AG04450 (cell line): ENCODE data around the gene ZNF75A. TPM values are rescaled to one million over a fixed set of nuclear protein-coding genes. Genes with fewer than 3 reads are reported as not detected.

Experiments
- CTCF ChIA-PET: fragments of 300-600, 350-600 bp; formaldehyde crosslinking; extraction: SDS; loops from one replicate; lab custom pipeline; 2022; ENCODE audit warnings: antibody characterized with exemption, inconsistent platforms; lab: Charles Lee
- POLR2A ChIA-PET: fragments of 350-600 bp; formaldehyde crosslinking; extraction: SDS; loops from one replicate; lab custom pipeline; 2021; ENCODE audit warnings: antibody characterized with exemption, inconsistent platforms; lab: Yijun Ruan, JAX
- DNase-seq: peaks from one replicate; pipeline ENCODE4 v3.0.0-alpha.2; 2011; ENCODE audit warnings: low read depth, low spot score
- H3K27ac ChIP-seq: one replicate; pipeline ENCODE4 v1.5.1; 2012; ENCODE audit warnings: low read depth, low read length, control low read depth
- H3K27me3 ChIP-seq: one replicate; pipeline ENCODE4 v1.6.0; 2012; ENCODE audit warnings: low read length; ENCODE audit not compliant: control insufficient read depth, insufficient read depth
- H3K4me3 ChIP-seq: 2 replicates; pipeline ENCODE4 v1.5.1; 2011; ENCODE audit warnings: mild to moderate bottlenecking, low read depth, low read length, control low read depth
- H3K9me3 ChIP-seq: 2 replicates; pipeline ENCODE4 v1.5.1; 2012; ENCODE audit warnings: low read length; ENCODE audit not compliant: control insufficient read depth, insufficient read depth
- polyA plus RNA-seq: library from polyadenylated mRNA; depleted of rRNA; stranded (reverse); fragments of >200 nt; gene quantifications from 2 replicates; pipeline ENCODE4 v1.2.3, GENCODE V29; 2011
- TF ChIP-seq, protein P1 (sequence below): IDR thresholded peaks from 2 replicates; pipeline ENCODE4 v1.5.1; 2011; ENCODE audit warnings: low read depth, low read length, control low read depth, inconsistent platforms

The ZNF75A gene
- polyA plus RNA-seq, 1 experiment: 20.3 TPM

DNA sequence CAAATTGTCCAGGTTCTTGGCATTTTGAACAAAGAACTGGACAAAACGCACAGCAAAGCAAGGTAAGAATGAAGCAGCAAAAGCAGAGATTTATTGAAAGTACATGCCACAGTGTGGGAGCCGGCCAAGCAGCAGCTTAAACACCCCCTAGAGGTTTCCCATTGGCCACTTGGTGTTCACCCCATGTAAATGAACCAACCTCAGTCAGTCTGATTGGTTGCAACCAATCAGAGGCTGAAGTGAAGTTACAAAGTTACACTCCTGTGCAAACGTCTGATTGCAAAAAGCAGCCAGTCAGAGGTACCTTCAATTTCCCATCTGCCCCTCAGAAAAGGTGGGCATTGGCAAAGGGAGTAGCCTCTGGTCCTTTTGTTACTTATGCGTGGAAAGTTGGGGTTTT is 30.8 kb upstream of the ZNF75A start:
- Histone ChIP-seq H3K4me3 (no peak overlapping the region), H3K27ac (no peak overlapping the region), H3K9me3 (no peaks in the 10 kb centered on the region), H3K27me3 (peaks cover 4% of the 10 kb centered on the region)
- POLR2A ChIA-PET: interaction anchor here (1.0 kb wide), 1 partner anchor 8 kb away, joined by 4 read pairs; no protein-coding TSS in a partner anchor
- DNase-seq: no peak
- CTCF ChIA-PET: interaction anchor here (4.3 kb wide), 1 partner anchor 7 kb away, joined by 24 read pairs; no protein-coding TSS in a partner anchor
- TF ChIP-seq, protein P1, sequence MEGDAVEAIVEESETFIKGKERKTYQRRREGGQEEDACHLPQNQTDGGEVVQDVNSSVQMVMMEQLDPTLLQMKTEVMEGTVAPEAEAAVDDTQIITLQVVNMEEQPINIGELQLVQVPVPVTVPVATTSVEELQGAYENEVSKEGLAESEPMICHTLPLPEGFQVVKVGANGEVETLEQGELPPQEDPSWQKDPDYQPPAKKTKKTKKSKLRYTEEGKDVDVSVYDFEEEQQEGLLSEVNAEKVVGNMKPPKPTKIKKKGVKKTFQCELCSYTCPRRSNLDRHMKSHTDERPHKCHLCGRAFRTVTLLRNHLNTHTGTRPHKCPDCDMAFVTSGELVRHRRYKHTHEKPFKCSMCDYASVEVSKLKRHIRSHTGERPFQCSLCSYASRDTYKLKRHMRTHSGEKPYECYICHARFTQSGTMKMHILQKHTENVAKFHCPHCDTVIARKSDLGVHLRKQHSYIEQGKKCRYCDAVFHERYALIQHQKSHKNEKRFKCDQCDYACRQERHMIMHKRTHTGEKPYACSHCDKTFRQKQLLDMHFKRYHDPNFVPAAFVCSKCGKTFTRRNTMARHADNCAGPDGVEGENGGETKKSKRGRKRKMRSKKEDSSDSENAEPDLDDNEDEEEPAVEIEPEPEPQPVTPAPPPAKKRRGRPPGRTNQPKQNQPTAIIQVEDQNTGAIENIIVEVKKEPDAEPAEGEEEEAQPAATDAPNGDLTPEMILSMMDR: no peak

DNA sequence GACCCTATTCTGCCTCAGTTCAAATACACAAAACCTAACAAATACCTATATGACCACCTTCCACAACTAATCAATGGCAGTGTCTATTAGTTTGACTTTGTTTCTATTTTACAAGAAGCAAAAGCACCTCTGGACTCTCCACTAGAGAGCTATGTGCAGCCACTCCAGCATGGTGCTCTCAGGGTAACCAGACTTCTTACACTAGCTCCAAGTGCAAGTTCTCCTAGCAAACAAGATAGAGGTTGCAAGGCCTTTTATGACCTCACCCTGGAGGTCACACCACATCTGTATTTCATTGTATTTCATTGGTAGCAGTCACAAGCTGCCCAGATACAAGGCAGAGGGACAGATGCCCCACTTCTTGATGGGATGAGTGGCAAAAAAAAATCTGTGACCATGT is 30.4 kb upstream of the ZNF75A start:
- DNase-seq: no peak
- POLR2A ChIA-PET: no interaction called here
- H3K27me3 ChIP-seq: peaks cover 4% of the 10 kb centered on the region
- H3K9me3 ChIP-seq: no peaks in the 10 kb centered on the region
- TF ChIP-seq, protein P1: no peak
- H3K27ac ChIP-seq: no peak overlapping the region
- CTCF ChIA-PET: interaction anchor here (4.3 kb wide), 1 partner anchor 8 kb away, joined by 24 read pairs; no protein-coding TSS in a partner anchor
- H3K4me3 ChIP-seq: no peak overlapping the region

DNA sequence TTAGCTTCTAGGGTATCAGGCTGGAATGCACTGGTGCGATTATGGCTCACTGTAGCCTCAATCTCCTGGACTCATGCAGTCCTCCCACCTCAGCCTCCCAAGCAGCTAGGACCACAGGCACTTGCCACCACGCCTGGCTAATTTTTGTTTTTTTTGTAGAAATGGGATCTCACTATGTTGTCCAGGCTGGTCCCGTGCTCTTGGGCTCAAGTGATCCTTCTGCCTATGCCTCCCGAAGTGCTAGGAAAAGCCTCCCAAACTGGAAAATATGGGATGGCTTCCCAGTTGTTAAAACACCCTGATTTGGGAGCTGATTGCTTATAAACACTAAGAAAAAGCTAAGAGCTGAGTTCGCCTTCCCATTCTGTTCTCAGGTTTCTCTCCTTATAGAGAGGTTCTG is 28.6 kb upstream of the ZNF75A start:
- TF ChIP-seq, protein P1: no peak
- Histone ChIP-seq H3K4me3 (no peak overlapping the region), H3K27me3 (peaks cover 4% of the 10 kb centered on the region), H3K27ac (no peak overlapping the region), H3K9me3 (no peaks in the 10 kb centered on the region)
- ChIA-PET CTCF (interaction anchor here (0.6 to 4.3 kb wide), 2 partner anchors 10 to 27 kb away, joined by 4 to 24 read pairs; no protein-coding TSS in a partner anchor), POLR2A (no interaction called here)
- no peak for DNase-seq

DNA sequence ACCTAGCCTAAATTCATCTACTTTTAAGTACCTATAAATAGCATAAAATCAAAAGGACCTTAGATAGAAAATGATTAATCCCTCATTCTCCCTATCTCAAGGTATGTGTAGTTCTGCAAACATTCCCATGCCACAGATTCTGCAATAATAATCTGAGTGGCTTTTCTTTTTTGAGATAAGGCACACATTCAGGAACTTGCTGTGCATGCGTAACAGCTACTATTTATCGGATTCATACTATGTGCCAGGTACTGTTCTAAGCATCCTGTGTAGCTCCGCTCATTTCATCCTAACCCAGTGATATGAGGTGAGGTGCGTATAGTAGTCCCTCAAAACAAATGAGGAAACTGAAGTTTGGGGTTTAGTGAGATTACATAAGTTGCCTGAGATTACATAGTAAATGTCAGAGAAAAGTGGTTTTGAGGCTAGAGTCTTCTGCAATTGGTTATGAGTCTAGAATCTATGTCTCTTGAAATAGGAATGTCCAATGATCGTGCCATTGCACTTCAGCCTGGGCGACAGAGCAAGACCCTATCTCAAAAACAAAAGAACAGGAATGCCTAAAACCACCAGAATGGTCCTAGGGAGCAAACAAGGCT is 24.0 kb upstream of the ZNF75A start:
- ChIA-PET CTCF (interaction anchor here (1.6 kb wide), 1 partner anchor 15 kb away, joined by 5 read pairs; no protein-coding TSS in a partner anchor), POLR2A (no interaction called here)
- DNase-seq: no peak
- TF ChIP-seq, protein P1: no peak
- Histone ChIP-seq H3K9me3 (peaks cover 19% of the 10 kb centered on the region), H3K27ac (no peak overlapping the region), H3K4me3 (no peak overlapping the region), H3K27me3 (peaks cover 4% of the 10 kb centered on the region)

DNA sequence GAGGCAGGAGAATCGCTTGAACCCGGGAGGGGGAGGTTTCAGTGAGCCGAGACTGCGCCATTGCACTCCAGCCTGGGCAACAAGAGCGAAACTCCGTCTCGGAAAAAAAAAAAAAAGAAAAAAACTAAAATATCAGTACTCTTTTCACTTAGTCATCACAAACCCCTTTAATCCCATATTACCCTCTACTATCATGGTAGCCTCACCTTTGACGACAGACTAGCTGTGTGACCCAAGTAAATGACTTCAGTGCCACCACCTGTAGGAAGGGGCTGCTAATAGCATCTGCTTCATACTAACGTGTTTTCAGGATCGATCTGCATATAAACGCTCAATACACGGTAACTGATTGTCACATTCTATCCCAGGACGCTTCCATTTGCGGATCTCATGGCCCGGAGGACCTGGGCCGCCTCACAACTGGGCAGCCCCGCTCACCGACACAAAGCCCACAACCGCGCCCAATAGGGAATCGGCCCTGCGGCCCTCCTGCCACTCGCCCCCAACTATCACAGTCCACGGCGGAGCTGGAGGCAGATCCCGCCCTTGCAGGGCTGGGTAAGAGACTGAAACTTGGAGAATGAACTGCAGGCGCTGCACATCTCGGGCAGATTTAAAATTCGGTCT is 23.1 kb upstream of the ZNF75A start:
- TF ChIP-seq, protein P1: no peak
- CTCF ChIA-PET: interaction anchor here (0.7 kb wide), 1 partner anchor 305 kb away, joined by 5 read pairs; no protein-coding TSS in a partner anchor
- DNase-seq: no peak
- H3K27me3 ChIP-seq: peaks cover 2% of the 10 kb centered on the region
- POLR2A ChIA-PET: interaction anchor here (0.6 to 2.1 kb wide), 12 partner anchors 8 to 344 kb away, joined by 3 to 22 read pairs (median 6); partner anchors contain the start of genes TIGD7 and ZNF75A
- peak overlapping the region; percentile 73 for H3K27ac ChIP-seq
- H3K4me3 ChIP-seq: peak overlapping the region; percentile 95
- H3K9me3 ChIP-seq: peaks cover 25% of the 10 kb centered on the region
